Glutamatergic neuron (in vitro differentiated cells): ENCODE measurements around the gene RCSD1. TPM values are rescaled to one million over a fixed set of nuclear protein-coding genes. Genes with fewer than 3 reads are reported as not detected.

Experiments
- DNase-seq: peaks from one replicate; pipeline ENCODE4 v3.0.0; 2022
- H3K27ac Mint-ChIP-seq: one replicate; pipeline ENCODE4 v1.8.0; 2020; ENCODE audit warnings: mild to moderate bottlenecking, mixed read lengths, inconsistent platforms; ENCODE audit not compliant: unreplicated experiment
- H3K27me3 Mint-ChIP-seq: one replicate; pipeline ENCODE4 v1.8.0; 2020; ENCODE audit warnings: mild to moderate bottlenecking, moderate library complexity, mixed read lengths, inconsistent platforms; ENCODE audit not compliant: unreplicated experiment
- H3K36me3 Mint-ChIP-seq: one replicate; pipeline ENCODE4 v1.8.0; 2020; ENCODE audit warnings: mild to moderate bottlenecking, mixed read lengths, inconsistent platforms; ENCODE audit not compliant: unreplicated experiment
- H3K4me1 Mint-ChIP-seq: one replicate; pipeline ENCODE4 v1.8.0; 2020; ENCODE audit warnings: mild to moderate bottlenecking, low read depth, mixed read lengths, inconsistent platforms; ENCODE audit not compliant: unreplicated experiment
- H3K4me3 Mint-ChIP-seq: one replicate; pipeline ENCODE4 v1.8.0; 2020; ENCODE audit warnings: mild to moderate bottlenecking, mixed read lengths, inconsistent platforms; ENCODE audit not compliant: unreplicated experiment
- H3K9me3 Mint-ChIP-seq: one replicate; pipeline ENCODE4 v1.8.0; 2020; ENCODE audit warnings: mild to moderate bottlenecking, moderate library complexity, mixed read lengths, inconsistent platforms; ENCODE audit not compliant: unreplicated experiment
- total RNA-seq: library from RNA; stranded (reverse); fragmentation: NEBNext Ultra II Directional; extraction: Animal tissue kit (Norgen Biotek cat#: 25700); gene quantifications from one replicate; pipeline ENCODE4 v1.2.1, GENCODE V29; 2021; ENCODE audit not compliant: unreplicated experiment
- TF ChIP-seq, protein P1 (sequence below): fragments of 200-600 bp; sonication (generic); IDR thresholded peaks from one replicate; pipeline ENCODE4 v1.5.0; 2021; ENCODE audit not compliant: partially characterized antibody, unreplicated experiment

The RCSD1 gene
- total RNA-seq, 1 donor from 2014 or later = not detected

DNA sequence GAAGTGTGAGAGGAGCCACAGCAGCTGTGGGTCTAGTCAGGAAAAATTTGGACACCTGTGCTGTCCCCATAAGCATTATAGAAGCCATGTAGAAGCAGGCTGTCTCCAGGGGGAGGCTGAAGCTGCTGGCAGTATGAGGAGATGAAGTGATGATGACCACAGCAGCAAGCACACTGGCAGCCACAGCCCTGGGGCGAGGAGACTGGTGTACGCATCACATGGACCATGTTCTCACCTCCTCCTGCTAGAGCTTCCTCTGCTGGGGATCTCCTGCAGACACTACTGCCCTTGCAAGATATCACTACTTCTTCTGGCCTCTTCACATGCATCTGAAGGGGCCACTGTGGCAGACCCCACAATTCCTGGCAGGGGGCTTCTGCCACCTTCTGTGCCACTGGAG is 42.7 kb upstream of the RCSD1 start:
- peaks cover 12% of the 10 kb centered on the region for H3K36me3 Mint-ChIP-seq
- peaks cover 3% of the 10 kb centered on the region for H3K27me3 Mint-ChIP-seq
- H3K4me1 Mint-ChIP-seq = no peaks in the 10 kb centered on the region
- DNase-seq = no peak
- no peaks in the 10 kb centered on the region for H3K9me3 Mint-ChIP-seq
- TF ChIP-seq, protein P1, sequence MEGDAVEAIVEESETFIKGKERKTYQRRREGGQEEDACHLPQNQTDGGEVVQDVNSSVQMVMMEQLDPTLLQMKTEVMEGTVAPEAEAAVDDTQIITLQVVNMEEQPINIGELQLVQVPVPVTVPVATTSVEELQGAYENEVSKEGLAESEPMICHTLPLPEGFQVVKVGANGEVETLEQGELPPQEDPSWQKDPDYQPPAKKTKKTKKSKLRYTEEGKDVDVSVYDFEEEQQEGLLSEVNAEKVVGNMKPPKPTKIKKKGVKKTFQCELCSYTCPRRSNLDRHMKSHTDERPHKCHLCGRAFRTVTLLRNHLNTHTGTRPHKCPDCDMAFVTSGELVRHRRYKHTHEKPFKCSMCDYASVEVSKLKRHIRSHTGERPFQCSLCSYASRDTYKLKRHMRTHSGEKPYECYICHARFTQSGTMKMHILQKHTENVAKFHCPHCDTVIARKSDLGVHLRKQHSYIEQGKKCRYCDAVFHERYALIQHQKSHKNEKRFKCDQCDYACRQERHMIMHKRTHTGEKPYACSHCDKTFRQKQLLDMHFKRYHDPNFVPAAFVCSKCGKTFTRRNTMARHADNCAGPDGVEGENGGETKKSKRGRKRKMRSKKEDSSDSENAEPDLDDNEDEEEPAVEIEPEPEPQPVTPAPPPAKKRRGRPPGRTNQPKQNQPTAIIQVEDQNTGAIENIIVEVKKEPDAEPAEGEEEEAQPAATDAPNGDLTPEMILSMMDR = no peak
- H3K27ac Mint-ChIP-seq = no peak overlapping the region
- H3K4me3 Mint-ChIP-seq = no peak overlapping the region

DNA sequence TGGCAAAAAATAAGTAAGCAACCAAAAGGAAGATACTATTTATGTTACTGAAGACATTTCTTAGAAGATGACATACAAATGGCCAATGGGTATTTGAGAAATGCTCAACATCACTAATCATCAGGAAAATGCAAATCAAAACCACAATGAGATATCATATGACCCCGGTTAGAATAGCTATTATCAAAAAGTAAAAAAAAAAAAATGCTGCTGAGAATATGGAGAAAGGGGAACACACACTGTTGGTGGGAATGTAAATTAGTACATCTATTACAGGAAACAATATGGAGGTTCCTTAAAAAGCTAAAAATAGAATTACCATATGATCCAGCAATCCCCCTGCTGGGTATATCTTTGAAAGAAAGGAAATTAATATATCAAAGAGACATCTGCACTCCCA is 42.2 kb upstream of the RCSD1 start:
- H3K27ac Mint-ChIP-seq = no peak overlapping the region
- DNase-seq = no peak
- H3K9me3 Mint-ChIP-seq = no peaks in the 10 kb centered on the region
- H3K4me3 Mint-ChIP-seq = no peak overlapping the region
- H3K27me3 Mint-ChIP-seq = peaks cover 3% of the 10 kb centered on the region
- TF ChIP-seq, protein P1 = no peak
- peaks cover 12% of the 10 kb centered on the region for H3K36me3 Mint-ChIP-seq
- H3K4me1 Mint-ChIP-seq = no peaks in the 10 kb centered on the region

DNA sequence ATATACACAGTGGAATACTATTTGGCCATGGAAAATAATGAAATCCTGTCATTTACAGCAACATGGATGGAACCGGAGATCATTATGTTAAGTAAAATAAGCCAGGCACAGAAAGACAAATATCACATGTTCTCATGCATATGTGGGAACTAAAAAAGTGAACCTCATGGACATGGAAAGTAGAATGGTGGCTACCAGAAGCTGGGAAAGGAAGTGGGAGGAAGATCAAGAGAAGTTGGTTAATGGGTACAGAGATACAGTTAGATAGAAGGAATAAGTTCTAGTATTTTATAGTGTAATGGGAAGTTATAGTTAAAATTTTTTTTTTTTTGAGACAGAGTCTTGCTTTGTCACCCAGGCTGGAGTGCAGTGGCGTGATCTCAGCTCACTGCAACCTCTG is 41.7 kb upstream of the RCSD1 start:
- H3K9me3 Mint-ChIP-seq = no peaks in the 10 kb centered on the region
- H3K27ac Mint-ChIP-seq = no peak overlapping the region
- peaks cover under 1% of the 10 kb centered on the region for H3K27me3 Mint-ChIP-seq
- peaks cover 12% of the 10 kb centered on the region for H3K36me3 Mint-ChIP-seq
- TF ChIP-seq, protein P1 = no peak
- no peak for DNase-seq
- no peaks in the 10 kb centered on the region for H3K4me1 Mint-ChIP-seq
- no peak overlapping the region for H3K4me3 Mint-ChIP-seq

DNA sequence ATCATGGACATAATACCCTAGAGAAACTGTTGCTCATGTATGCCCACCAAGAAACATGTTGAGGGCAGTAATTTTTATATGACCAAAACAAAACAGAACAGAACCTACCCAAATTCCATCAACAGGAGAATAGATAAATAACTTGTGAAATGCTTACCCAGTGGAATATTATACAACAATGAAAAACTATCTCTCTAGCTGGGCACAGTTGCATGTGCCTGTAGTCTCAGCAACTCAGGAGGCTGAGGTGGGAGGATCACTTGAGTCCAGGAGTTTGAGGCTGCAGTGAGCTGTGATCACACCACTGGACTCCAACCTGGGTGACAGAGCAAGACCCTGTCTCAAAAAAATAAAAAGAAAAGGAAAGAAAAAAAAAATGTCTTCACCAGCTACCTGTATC is 37.6 kb upstream of the RCSD1 start:
- Mint-ChIP-seq H3K27me3 (peaks cover 2% of the 10 kb centered on the region), H3K27ac (no peak overlapping the region), H3K36me3 (peaks cover 17% of the 10 kb centered on the region), H3K4me1 (no peaks in the 10 kb centered on the region), H3K9me3 (no peaks in the 10 kb centered on the region), H3K4me3 (no peak overlapping the region)
- TF ChIP-seq, protein P1 = no peak
- no peak for DNase-seq

DNA sequence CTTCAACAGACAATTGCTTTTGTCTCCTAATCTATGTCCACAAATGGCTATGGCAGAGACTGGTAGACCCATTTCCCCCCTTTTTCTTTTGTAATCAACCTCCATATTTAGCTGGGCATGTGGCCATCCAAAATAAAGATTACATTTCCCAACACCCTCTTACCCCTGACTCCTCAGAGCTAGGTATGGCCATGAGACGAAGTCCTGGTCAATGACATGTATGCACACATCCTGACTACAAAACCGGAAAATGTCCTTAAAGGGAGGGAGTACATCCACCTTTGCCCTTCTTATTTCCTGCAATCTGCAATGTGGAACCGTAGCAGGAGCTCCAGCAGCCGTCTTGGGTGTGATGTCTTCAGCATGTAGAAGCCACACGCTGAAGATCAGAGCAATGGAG is 36.2 kb upstream of the RCSD1 start:
- peaks cover 2% of the 10 kb centered on the region for H3K27me3 Mint-ChIP-seq
- H3K27ac Mint-ChIP-seq = no peak overlapping the region
- TF ChIP-seq, protein P1 = no peak
- H3K4me1 Mint-ChIP-seq = no peaks in the 10 kb centered on the region
- H3K4me3 Mint-ChIP-seq = no peak overlapping the region
- peaks cover 19% of the 10 kb centered on the region for H3K36me3 Mint-ChIP-seq
- DNase-seq = no peak
- no peaks in the 10 kb centered on the region for H3K9me3 Mint-ChIP-seq
